Fibroblast of the conjunctiva (primary cell): ENCODE data around the gene DHRSX.
"Not testable (repeated sequence)": the region's sequence is repeated elsewhere in the genome, so short reads cannot be mapped to it uniquely, and the experiment has no call there.

Experiments used
- DNase-seq: peaks from one replicate; pipeline ENCODE4 v3.0.0-alpha.2; 2010; ENCODE audit warnings: low read depth

DHRSX gene

DNA sequence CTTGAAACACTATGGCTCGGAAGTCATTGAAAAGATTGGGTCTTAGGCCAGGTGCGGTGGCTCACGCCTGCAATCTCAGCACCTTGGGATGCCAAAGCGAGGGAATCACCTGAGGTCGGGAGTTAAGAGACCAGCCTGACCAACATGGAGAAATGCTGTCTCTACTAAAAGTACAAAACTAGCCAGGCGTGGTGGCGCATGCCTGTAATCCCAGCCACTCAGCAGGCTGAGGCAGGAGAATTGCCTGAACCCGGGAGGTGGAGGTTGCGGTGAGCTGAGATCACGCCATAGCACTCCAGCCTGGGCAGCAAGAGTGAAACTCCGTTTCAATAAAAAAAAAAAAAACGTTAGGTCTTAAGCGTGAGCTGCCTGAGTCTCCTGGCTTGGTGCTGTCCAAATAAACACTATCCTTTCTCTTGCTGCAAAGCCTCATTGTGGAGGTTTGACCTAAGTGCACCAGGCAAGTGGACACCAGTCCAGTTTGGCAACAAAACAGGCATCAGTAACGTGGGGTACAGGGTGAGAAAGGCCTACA is 185.9 kb downstream of the DHRSX start:
- no peak for DNase-seq

GRCh38 chrX:2313864-2314640 is 186.7 kb downstream of the DHRSX start:
- DNase-seq = no peak

DNA sequence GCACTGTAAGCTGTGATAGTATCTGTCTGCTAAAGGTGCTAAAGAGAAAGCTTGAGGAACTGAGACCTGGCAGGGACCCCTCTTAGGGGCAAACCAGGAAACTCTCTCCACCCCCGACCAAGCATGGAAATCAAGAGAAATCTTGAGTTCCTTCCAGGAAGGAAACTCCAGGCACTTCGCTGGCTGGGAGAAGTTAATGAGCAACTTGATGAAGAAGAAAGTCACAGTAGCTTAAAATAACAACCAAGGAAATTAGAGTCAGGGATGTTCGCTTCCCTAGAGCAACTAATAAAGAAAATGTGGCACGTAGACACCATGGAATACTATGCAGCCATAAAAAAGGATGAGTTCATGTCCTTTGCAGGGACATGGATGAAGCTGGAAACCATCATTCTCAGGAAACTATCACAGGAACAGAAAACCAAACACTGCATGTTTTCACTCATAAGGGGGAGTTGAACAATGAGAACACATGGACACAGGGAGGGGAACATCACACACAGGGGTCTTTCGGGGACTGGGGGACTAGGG is 188.7 kb downstream of the DHRSX start:
- DNase-seq = not testable (repeated sequence)

DNA sequence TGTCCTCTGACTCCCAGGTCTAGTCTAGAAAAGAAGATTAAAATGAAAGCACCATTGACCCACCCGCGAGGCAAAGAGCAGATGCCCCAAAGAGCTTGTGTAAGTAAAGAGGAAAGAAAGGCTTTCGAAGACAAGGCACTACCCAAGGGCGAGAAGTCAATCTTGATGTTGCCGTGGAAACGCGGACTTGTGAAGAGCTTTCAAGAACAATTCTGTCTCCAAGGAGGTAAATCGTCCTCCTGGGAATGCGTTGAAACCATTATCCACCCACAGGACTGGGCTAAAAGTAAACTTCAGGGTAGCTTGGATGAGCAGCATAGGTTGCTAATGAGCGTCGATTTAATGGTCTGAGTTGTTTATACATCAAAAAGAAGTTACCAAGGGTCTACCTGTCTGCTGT is 189.3 kb downstream of the DHRSX start:
- DNase-seq = no peak

DNA sequence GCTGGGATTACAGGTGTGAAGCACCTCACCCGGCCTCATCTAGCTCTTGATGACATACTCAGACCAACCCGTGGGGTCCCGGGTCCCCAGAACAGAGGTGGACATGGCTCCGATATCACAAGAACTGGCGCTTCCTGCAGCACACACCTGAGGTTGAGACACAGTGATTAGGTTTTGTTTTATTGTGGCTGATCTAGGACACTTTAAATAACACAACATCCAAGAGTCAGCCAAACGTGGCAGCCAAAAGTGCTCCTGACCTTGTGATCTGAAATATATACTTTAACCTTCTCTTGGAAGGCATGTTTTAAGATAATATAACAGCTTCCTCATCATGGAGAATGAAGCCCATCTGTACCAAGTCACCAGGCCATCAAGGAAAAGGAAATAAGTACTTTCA is 198.9 kb downstream of the DHRSX start:
- no peak for DNase-seq

DNA sequence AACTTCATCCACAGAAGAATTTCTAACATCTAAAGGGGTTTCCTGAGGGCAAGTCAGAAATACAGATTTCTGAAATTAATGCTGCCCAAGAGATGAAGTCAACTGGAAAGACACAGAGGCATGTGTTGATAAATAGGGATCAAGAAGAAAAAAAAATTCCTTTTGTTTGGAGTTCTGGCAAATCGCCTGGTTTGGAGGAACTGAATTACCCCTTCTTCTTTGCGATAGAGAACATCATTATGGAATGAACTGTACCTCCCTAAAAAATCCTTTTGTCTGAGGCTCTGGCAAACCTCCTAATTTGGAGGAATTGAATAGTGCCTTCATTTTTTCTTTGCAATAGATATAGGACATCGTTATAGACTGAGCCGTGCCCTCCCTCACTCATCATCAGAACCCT is 200.9 kb downstream of the DHRSX start:
- no peak for DNase-seq

DNA sequence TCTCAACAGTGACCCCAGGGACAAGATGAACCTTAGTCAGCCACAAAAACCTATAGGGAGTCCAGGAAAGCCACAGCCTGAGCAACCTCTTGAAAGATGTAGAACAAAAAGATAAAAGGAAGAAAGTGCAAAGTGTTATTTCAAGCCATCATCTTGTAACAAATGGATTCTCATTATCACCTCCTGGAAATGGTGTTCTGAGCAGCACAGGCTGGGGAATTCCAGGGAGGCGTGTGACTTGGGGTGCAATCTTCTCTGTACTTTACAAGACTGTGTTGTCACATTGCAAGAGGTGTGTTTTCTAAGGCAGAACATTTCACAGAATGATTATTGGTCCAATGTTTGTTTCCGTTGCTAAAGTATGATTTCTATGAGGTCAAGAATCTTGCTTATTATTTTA is 214.0 kb downstream of the DHRSX start:
- no peak for DNase-seq

DNA sequence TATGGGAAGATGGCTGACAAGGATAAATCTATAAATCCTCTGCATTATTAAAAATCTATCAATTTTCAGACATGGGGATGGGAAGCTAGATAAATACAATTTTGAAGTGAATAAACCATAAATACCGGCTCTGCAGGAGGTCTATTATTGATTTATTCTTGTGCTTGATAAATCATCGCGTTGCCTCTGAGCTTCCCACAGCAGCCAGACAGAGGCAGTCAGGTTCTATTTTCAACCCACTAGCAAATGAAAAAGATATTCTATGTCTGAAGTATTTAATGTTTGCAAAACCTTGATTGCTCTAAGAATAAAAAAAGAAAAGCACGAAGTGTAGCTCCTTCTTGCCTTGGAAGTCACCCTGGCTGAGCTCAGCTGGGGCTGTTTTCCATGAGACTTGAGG is 216.2 kb downstream of the DHRSX start:
- DNase-seq = no peak

GRCh38 chrX:2284133-2284532 is 216.6 kb downstream of the DHRSX start:
- no peak for DNase-seq

DNA sequence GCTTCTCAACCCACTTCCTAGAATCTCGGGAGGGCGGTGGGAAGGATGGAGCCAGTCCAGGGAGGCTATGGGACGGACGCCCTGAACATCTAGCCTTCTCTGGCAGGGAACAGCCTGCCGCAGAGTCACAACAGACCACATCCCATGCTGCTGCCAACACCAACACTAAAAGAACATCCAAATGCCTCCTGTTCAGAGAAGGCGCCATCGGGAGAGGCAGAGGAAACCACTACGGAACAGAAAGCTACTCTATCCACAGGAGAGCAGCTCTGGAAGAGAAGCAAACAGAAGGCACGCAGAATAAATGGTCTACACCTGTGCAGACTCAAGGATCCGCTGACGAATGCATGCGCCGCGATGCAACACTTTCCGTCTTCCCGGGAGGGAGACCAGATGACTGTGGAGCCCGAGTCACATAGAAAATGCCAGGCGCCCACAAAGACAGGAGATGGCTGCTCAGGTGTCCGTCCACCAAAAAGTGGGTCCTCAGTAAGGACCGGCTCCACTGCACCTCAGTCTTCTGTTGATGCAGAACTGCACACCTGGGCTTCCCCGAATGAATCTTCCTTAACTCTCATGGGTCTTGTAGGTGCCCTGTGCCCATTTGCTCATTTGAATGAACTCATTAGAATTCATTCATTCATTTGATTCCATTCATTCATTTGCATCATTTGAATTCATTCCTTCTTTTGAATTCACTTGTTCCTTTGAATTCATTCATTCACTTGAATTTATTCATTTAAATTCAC is 217.5 kb downstream of the DHRSX start:
- DNase-seq = no peak

GRCh38 chrX:2282490-2283090 is 218.2 kb downstream of the DHRSX start:
- DNase-seq = no peak

DNA sequence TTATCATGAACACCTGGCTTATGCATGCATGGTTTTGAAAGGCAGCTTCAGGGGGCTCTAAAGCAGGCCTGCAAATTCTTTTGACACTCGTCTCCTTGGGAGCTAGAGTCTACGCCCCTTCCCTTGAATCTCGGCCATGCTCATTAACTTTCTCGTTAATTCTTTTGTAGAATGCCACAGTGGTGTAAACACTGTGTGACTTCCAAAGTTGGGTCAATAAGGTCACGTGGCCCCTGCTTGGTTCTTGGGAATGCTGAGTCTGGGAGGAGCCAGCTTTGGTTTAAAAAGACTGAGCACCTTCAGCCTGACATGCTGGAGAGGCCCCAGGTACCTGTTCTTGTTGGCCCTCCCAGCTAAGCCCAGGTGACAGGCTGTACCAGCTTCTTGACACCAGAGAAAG is 228.4 kb downstream of the DHRSX start:
- no peak for DNase-seq

GRCh38 chrX:2271595-2271994 is 229.2 kb downstream of the DHRSX start:
- not testable (repeated sequence) for DNase-seq

DNA sequence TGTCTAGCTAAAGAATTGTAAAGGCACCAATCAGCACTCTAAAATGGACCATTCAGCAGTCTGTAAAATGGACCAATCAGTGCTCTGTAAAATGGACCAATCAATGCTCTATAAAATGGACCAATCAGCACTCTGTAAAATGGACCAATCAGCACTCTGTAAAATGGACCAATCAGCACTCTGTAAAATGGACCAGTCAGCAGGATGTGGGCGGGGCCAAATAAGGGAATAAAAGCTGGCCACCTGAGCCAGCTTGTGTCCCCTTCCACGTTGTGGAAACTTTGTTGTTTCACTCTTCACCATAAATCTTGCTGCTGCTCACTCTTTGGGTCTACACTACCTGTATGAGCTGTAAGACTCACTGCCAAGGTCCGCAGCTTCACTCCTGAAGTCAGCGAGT is 230.0 kb downstream of the DHRSX start:
- not testable (repeated sequence) for DNase-seq

- no peak for DNase-seq
These were observed 232.9 kb downstream of the DHRSX start for GRCh38 chrX:2267890-2268289.

DNA sequence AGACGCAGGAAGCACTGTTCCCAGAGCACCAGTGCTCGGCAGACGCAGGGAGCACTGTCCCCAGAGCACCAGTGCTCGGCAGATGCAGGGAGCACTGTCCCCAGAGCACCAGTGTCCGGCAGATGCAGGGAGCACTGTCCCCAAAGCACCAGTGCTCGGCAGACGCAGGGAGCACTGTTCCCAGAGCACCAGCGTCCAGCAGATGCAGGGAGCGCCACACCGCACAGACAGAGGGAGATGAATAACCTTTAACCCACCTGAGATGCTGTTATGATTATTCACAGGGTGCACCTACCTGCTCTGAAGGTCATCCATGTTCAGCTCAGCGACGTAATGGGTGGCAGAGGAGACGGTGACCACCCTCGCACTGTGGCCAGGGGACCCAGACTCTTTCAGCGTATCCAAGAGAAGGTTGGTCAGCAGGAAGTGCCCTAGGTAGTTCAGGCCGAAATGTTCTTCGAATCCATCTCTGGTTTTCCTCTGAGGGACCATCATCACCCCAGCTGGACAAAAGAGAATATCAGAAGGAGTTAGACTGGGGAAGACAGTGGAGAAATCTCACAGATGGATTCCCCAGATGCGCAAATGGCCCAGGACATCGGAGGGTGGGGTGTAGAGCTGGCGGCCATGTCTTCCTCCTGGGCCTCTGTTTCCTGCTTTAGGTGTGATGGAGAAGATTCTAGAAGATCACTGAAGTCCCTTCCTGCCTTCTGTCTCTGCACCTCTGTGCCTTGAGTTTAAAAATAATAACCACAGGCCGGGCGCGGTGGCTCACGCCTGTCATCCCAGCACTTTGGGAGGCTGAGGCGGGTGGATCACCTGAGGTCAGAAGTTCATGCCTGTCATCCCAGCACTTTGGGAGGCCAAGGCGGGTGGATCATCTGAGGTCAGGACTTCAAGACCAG is 234.1 kb downstream of the DHRSX start:
- DNase-seq = no peak

- DNase-seq = not testable (repeated sequence)
These were observed 234.9 kb downstream of the DHRSX start for GRCh38 chrX:2265658-2266444.

- DNase-seq = no peak
These were observed 236.4 kb downstream of the DHRSX start for GRCh38 chrX:2264179-2265030.

DNA sequence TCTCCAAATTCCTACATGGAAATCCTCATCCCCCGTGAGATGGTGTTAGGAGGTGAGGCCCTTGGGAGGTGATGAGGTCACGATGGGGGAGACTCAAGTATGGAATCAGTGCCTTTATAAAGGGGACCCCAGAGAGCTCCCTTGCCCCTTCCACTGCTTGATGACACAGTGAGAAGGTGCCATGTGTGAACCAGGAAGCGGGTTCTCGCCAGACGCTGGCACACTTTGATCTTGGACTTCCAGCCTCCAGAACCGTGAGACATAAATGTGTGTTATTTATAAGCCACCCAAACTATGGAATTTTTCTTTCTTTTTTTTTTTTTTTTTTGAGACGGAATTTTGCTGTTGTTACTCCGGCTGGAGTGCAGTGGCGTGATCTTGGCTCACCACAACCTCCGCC is 237.6 kb downstream of the DHRSX start:
- no peak for DNase-seq

- no peak for DNase-seq
These were observed 238.1 kb downstream of the DHRSX start for GRCh38 chrX:2262668-2263055.
